Gastroesophageal sphincter (tissue), 4 donors: ENCODE results near the gene DUSP12. TPM values are rescaled to one million over a fixed set of nuclear protein-coding genes. Genes with fewer than 3 reads are reported as not detected.

Experiments used
- ATAC-seq: fragments of 150-250 bp; one replicate; pipeline ENCODE4 v1.9.1; 2016; ENCODE audit warnings: mild to moderate bottlenecking, moderate library complexity
- H3K27ac ChIP-seq, 4 donors: fragments of 200-600 bp; sonication (generic) in 3 of 4; 1 replicate in 3 of 4; 2 replicates in 1 of 4; pipeline ENCODE4 v1.5.1; 2016 to 2019
- H3K27me3 ChIP-seq: fragments of 200-600 bp; sonication (generic); one replicate; pipeline ENCODE4 v1.5.1; 2019
- H3K36me3 ChIP-seq, 2 donors: fragments of 200-600 bp; sonication (generic); one replicate each; pipeline ENCODE4 v1.5.1; 2019; ENCODE audit warnings: control low read depth in 1 of 2
- H3K4me1 ChIP-seq, 3 donors: fragments of 200-600 bp; sonication (generic); 1 replicate in 2 of 3; 2 replicates in 1 of 3; pipeline ENCODE4 v1.5.1; 2016 to 2019; ENCODE audit warnings: control low read depth in 2 of 3
- H3K4me3 ChIP-seq, 2 donors: fragments of 200-600 bp; sonication (generic); one replicate each; pipeline ENCODE4 v1.5.1; 2019; ENCODE audit warnings: mild to moderate bottlenecking in 1 of 2, moderate library complexity in 1 of 2
- H3K9me3 ChIP-seq, 3 donors: fragments of 200-600 bp; sonication (generic); one replicate each; pipeline ENCODE4 v1.5.1; 2017 to 2019; ENCODE audit warnings: control low read depth in 2 of 3
- EP300 ChIP-seq: sonication (generic); formaldehyde crosslinking; IDR thresholded peaks from one replicate; pipeline ENCODE4 v1.6.1; 2017; ENCODE audit warnings: antibody characterized with exemption, mild to moderate bottlenecking
- POLR2A ChIP-seq, 2 donors: fragments of 450-650 bp; IDR thresholded peaks; one replicate each; pipeline ENCODE4 v1.6.1; 2017; ENCODE audit warnings: antibody characterized with exemption in 2 of 2, mild to moderate bottlenecking in 2 of 2, moderate library complexity in 1 of 2
- POLR2AphosphoS5 ChIP-seq: sonication (generic); formaldehyde crosslinking; IDR thresholded peaks from one replicate; pipeline ENCODE4 v1.6.1; 2017; ENCODE audit warnings: antibody characterized with exemption
- WGBS, 2 donors: methylation state at CpG; one replicate each; pipeline ENCODE4 v1.1.5; 2018; ENCODE audit warnings: low coverage in 1 of 2; 5-methylcytosine and 5-hydroxymethylcytosine counted together
- total RNA-seq, 4 donors: library from RNA; depleted of rRNA; stranded (reverse); fragments of >200 nt; gene quantifications; one replicate each; pipeline ENCODE4 v1.1.0, GENCODE V29; 2016
- TF ChIP-seq, protein P1 (sequence below), 4 experiments: fragments of 200-600 bp in 2 of 4; fragments of 450-650 bp in 2 of 4; sonication (generic) in 1 of 4; IDR thresholded peaks; one replicate each; pipeline ENCODE4 v1.5.1; 2017 to 2019; ENCODE audit warnings: antibody characterized with exemption in 4 of 4, mild to moderate bottlenecking in 2 of 4, moderate library complexity in 2 of 4

DUSP12 gene
- total RNA-seq, 4 donors from 2014 or later: 16.8 to 31.8 (median 24.7) TPM

- no peak for TF ChIP-seq POLR2AphosphoS5
- TF ChIP-seq, protein P1, sequence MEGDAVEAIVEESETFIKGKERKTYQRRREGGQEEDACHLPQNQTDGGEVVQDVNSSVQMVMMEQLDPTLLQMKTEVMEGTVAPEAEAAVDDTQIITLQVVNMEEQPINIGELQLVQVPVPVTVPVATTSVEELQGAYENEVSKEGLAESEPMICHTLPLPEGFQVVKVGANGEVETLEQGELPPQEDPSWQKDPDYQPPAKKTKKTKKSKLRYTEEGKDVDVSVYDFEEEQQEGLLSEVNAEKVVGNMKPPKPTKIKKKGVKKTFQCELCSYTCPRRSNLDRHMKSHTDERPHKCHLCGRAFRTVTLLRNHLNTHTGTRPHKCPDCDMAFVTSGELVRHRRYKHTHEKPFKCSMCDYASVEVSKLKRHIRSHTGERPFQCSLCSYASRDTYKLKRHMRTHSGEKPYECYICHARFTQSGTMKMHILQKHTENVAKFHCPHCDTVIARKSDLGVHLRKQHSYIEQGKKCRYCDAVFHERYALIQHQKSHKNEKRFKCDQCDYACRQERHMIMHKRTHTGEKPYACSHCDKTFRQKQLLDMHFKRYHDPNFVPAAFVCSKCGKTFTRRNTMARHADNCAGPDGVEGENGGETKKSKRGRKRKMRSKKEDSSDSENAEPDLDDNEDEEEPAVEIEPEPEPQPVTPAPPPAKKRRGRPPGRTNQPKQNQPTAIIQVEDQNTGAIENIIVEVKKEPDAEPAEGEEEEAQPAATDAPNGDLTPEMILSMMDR (IDR thresholded peaks at IDR 0.05): no peak
- no peak for TF ChIP-seq POLR2A (IDR thresholded peaks at IDR 0.05)
- no peak for TF ChIP-seq EP300
- Histone ChIP-seq H3K9me3 (no peaks in the 10 kb centered on the region), H3K27me3 (peaks cover 64% of the 10 kb centered on the region), H3K36me3 (no peaks in the 10 kb centered on the region), H3K27ac (no peak overlapping the region), H3K4me1 (no peaks in the 10 kb centered on the region), H3K4me3 (no peak overlapping the region)
- no peak for ATAC-seq
- 100% methylated on average over 1 of the region's 1 CpG for WGBS, 2 donors
Observed at GRCh38 chr1:161719325-161719611, 30.3 kb upstream of the DUSP12 start.

- H3K4me3 ChIP-seq: no peak overlapping the region
- no peak overlapping the region for H3K27ac ChIP-seq
- H3K4me1 ChIP-seq: peaks cover 0 to 4% (median under 1%) of the 10 kb centered on the region in 3 donors
- 60 to 100% methylated on average over 1 of the region's 1 CpG for WGBS, 2 donors
- TF ChIP-seq, protein P1 (IDR thresholded peaks at IDR 0.05): no peak
- TF ChIP-seq POLR2A (IDR thresholded peaks at IDR 0.05) (no peak), POLR2AphosphoS5 (no peak), EP300 (no peak)
- no peaks in the 10 kb centered on the region for H3K36me3 ChIP-seq
- no peaks in the 10 kb centered on the region for H3K9me3 ChIP-seq
- no peak for ATAC-seq
- H3K27me3 ChIP-seq: peaks cover 56% of the 10 kb centered on the region
Observed at GRCh38 chr1:161720422-161720821, 29.2 kb upstream of the DUSP12 start.

GRCh38 chr1:161720956-161721737, 28.4 kb upstream of the DUSP12 start, which contains the start of gene FCRLB:
FCRLB (plus strand) TSS chr1:161721544; CDS start chr1:161722673, 1,129 bp downstream.
- no peaks in the 10 kb centered on the region for H3K36me3 ChIP-seq
- TF ChIP-seq EP300: no peak
- no peak for TF ChIP-seq POLR2A (IDR thresholded peaks at IDR 0.05)
- TF ChIP-seq POLR2AphosphoS5: no peak
- TF ChIP-seq, protein P1 (IDR thresholded peaks at IDR 0.05): no peak
- H3K4me1 ChIP-seq: peaks cover 0 to 11% (median 4%) of the 10 kb centered on the region in 3 donors
- H3K27ac ChIP-seq: no peak within 1 kb of the TSS
- ATAC-seq: no peak
- no peaks in the 10 kb centered on the region for H3K9me3 ChIP-seq
- peaks cover 48% of the 10 kb centered on the region for H3K27me3 ChIP-seq
- WGBS, 2 donors: 45 to 47% methylated on average over 3 of the region's 4 CpGs
- no peak within 1 kb of the TSS for H3K4me3 ChIP-seq

- H3K9me3 ChIP-seq: no peaks in the 10 kb centered on the region
- WGBS, 2 donors: 42 to 49% methylated on average over 6 to 8 of the region's 8 CpGs
- no peak for TF ChIP-seq POLR2A (IDR thresholded peaks at IDR 0.05)
- no peak for TF ChIP-seq EP300
- TF ChIP-seq POLR2AphosphoS5: no peak
- TF ChIP-seq, protein P1 (IDR thresholded peaks at IDR 0.05): no peak
- H3K4me1 ChIP-seq: peaks cover 0 to 14% (median 4%) of the 10 kb centered on the region in 3 donors
- no peak overlapping the region for H3K4me3 ChIP-seq
- no peak overlapping the region for H3K27ac ChIP-seq
- ATAC-seq: no peak
- H3K36me3 ChIP-seq: no peaks in the 10 kb centered on the region
- H3K27me3 ChIP-seq: peaks cover 46% of the 10 kb centered on the region
Observed at GRCh38 chr1:161721738-161722343, 27.7 kb upstream of the DUSP12 start.

GRCh38 chr1:161722406-161722805, 27.2 kb upstream of the DUSP12 start:
- H3K36me3 ChIP-seq: no peaks in the 10 kb centered on the region
- H3K4me1 ChIP-seq: peaks cover 0 to 17% (median 4%) of the 10 kb centered on the region in 3 donors
- no peak overlapping the region for H3K4me3 ChIP-seq
- TF ChIP-seq POLR2A (IDR thresholded peaks at IDR 0.05) (no peak), POLR2AphosphoS5 (no peak), EP300 (no peak)
- TF ChIP-seq, protein P1 (IDR thresholded peaks at IDR 0.05): no peak
- 86 to 100% methylated on average over 1 of the region's 1 CpG for WGBS, 2 donors
- no peaks in the 10 kb centered on the region for H3K9me3 ChIP-seq
- no peak overlapping the region for H3K27ac ChIP-seq
- peaks cover 45% of the 10 kb centered on the region for H3K27me3 ChIP-seq
- no peak for ATAC-seq
